T-helper 22 cell (primary cell): ENCODE measurements around the gene P3R3URF.
"Not testable (repeated sequence)": the region's sequence is repeated elsewhere in the genome, so short reads cannot be mapped to it uniquely, and the experiment has no call there.

Source experiments
- DNase-seq: peaks from one replicate; pipeline ENCODE4 v3.0.0-alpha.2; 2020; ENCODE audit warnings: low read depth

P3R3URF gene

DNA sequence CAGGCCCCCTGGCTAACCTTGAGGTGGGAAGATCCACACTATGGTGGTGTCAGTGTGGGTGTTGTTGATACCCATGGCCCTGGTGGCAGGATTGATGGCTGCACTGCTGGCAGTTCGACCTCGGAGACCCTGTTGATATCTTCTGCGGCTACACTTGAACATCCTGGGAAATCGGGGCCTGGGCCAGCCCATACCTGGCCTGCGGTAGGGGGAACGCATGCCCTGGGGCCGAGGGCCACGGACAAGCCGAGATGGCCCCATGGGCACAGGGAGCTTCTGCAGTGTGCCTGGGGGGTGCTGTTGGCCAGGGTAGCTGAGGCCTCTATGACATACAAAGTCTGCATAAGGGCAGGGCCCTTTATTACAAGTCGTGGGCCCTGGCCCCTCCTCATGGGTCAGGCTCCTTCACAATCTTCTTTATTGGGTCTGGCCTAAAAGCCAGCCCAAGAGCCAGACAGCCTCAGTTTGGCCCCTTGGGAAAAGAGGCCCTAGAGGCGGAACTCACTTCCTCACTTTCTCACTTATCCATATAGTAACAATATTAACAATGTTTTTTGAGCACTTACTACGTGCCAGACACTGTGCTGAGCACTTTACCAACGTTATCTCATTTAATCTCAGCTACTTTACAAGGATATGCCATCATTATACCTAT lies at the start of gene P3R3URF:
Gene P3R3URF, minus strand, starts transcription at position 278 of the 655 bp plus-strand sequence. Its CDS starts 17 bp downstream, at position 261.
- DNase-seq: no peak

DNA sequence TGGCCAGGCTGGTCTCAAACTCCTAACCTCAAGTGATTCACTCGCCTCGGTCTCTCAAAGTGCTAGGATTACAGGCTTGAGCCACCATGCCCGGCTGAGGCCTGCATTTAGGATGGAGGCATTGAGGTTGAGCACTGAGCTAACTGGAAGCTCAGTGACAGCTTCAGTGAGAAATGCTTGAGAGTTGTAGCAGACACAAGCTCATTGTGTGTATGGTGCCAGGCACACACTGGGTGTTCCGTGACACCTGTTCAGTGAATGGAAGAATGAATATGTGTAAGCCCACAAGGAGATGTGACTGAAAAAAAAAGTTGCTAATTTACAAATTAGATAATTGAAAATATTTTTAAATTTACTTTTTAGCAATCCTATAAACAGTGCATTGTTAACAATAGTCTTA lies 48.7 kb upstream of the P3R3URF start:
- no peak for DNase-seq

DNA sequence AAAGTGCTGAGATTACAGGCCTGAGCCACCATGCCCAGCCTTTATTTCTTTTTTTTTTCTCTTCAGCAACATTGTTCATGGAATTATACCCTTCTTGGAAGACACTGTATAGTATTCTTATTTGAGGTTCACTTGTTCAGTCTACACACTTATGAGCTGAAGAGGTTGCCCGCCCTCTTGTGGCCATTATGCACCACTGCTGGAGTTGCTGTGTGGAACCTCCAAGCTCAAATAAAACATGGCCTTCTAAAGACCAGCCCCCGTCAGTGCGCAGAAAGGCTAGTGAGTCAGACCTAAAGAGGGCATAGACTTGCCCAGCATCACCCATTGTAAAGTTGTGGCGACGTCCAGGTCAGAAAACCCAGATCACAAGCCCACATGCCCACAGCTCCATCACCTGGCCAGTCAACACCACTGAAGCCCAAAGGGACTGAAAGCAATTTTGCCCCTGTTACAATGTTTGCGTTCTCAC lies 47.2 kb upstream of the P3R3URF start:
- DNase-seq: peak; percentile 17

DNA sequence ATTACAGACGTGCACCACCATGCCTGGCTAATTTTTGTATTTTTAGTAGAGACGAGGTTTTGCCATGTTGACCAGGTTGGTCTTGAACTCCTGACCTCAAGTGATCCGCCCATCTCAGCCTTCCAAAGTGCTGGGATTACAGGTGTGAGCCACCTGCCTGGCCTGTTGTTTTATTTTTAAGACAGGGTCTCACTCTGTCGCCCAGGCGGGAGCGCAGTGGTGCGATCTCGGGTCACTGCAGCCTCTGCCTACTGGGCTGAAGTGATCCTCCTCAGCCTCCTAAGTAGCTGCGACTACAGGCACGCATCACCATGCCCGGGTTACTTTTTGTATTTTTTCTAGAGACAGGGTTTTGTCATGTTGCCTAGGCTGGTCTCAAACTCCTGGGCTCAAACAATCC lies 46.8 kb upstream of the P3R3URF start:
- DNase-seq: not testable (repeated sequence)

DNA sequence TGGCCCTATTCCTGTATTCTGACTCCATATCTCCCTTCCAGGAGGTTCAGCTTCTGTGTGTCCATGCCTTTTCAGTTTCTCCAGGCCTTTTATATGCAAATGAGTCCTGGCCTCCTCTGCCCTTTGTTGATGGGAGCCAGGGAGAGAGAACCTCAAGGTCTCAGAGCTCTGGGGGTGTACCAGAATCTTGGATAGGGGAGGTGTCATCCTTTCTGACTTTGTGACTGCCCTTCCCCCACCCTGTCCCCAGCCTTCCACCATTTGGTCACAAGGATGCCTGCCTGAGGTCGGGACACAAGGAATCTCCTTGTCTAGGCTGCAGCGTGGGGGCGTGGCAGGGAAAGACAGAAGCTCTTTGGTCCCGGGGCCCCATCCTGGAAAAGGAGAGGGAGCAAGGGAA lies 45.5 kb upstream of the P3R3URF start:
- DNase-seq: no peak

DNA sequence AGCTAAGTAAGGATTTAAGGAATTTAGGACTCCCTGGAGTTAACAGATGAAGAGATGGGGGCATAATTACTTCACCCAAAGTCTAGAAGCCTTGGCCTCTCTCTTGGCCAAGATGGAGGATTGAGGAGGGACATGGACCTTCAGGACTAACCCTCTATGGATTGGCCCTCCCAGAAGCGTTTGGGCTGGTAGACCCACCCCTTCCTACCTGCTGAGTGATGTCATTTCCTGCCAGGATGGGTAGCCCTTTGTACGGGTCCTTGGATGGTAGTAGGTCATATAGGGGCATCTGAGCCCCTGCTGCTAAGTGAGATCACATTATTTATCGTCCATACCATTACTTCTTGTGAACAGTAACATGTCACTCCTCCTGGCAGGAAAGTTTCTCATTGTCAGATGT lies 44.5 kb upstream of the P3R3URF start:
- DNase-seq: no peak

DNA sequence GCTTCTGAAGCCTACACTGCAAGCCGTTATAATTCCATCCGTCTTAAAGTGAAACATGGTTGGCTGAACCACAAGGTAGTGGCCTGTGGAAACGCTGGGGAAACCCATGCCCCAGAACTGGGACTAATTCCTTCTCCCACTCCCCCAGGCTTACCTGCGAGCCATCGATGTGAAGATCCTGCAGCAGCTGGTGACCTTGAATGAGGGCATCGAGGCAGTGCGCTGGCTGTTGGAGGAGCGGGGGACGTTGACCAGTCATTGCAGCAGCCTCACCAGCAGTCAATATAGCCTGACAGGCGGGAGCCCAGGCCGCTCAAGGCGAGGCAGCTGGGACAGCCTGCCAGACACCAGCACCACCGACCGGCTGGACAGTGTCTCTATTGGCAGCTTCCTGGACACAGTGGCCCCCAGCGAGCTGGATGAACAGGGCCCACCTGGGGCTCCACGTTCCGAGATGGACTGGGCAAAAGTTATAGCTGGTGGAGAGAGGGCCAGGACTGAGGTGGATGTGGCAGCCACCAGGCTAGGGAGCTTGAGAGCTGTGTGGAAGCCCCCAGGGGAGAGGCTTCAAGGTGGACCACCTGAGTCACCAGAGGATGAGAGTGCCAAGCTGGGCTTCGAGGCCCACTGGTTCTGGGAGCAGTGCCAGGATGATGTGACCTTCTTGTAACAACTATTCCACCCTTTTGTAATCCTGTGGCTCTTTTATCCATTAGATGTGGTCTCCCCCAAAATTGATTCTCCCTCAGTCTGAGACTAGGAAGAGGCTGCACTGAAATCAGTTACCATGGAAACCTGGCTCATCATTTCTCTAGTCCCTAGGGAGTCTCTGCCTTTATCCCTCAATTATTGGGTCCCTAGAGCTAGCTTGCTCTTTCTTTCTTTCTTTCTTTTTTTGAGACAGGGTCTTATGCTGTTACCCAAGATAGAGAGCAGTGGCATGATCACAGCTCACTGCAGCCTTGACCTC lies 43.5 kb upstream of the P3R3URF start:
- no peak for DNase-seq

DNA sequence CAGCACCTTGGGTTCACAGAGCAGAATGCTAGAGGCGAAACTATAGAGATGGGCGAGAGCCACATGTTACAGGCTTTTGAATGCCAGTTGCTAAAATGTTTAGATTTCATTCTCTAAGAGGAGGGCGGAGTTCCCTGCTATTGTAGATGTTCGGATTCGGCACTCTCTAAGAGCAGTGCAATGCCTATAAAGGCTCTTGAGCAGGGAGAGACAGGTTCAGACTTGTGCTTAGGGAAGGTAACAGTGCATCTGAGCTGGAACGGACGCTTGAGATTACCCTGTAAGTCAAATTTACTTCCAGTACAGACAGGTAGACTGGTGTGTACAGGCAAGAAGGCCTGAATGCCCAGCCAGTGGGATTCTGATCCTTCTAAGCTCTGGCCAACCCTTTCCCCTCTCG lies 42.2 kb upstream of the P3R3URF start:
- DNase-seq: no peak

DNA sequence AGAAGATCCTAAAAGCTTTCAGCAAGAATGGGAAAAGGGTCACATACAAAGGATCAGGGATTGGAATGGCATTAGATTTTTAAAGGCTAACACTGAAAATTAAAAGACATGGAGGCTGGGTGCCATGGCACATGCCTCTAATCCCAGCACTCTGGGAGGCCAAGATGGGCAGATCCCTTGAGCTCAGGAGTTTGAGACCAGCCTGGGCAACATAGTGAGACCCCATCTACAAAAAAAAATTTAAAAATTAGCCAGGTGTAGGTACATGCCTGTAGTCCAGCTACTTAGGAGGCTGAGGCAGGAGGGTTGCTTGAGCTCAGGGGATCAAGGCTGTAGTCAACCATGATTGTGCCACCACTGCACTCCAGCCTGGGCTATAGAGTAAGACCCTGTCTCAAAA lies 39.2 kb upstream of the P3R3URF start:
- DNase-seq: no peak

DNA sequence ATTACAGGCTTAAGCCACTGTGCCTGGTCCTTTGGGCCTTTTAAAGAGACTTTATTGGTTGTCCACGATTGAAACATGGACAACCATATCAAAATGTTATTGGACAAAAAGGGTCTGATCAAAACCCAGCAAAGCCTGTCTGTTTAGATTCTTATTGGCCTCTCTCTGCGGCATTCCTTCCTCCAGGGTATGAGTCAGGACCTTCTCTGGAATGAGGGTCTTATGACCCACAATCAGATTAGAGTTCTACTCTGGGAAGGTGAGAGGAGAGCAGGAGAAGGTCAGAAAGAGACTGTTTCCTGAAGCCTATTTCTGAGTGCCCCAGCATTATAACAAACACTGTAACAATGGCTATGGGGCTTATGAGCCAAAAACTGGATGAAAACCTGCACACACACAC lies 34.8 kb upstream of the P3R3URF start:
- DNase-seq: no peak

DNA sequence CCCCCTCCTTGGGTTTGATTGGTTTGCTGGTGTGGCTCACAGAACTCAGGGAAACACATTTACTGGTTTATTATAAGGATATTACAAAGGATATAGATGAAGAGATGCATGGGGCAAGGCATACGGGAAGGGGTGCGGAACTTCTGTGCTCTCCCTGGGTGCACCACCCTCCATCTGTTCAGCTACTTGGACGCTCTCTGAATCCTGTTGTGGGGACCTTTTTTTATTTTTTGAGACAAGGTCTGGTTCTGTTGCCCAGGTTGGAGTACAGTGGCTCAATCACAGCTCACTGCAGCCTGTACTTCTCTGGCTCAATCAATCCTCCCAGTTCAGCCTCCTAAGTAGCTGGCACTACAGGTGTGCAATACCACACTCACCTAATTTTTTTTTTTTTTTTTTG lies 34.3 kb upstream of the P3R3URF start:
- DNase-seq: no peak

DNA sequence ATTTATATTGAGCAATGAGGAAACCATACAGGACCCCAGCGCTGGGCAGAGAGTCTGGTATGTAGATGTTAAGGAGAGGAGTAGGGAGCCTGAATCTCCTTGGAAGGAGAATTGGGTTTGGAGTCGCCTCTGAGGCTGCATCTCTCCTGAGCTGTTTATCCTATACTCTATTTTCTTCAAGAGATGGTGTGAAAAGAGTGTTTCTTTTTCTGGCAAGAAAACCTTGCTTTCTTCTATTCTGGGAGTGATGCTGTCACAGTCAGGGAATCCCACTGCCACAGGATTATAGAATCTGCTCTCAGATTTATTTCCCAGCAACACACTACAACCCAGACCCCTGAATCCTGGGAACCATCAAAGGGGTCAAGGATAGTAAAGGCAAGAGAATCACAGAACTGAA lies 30.1 kb upstream of the P3R3URF start:
- DNase-seq: no peak

DNA sequence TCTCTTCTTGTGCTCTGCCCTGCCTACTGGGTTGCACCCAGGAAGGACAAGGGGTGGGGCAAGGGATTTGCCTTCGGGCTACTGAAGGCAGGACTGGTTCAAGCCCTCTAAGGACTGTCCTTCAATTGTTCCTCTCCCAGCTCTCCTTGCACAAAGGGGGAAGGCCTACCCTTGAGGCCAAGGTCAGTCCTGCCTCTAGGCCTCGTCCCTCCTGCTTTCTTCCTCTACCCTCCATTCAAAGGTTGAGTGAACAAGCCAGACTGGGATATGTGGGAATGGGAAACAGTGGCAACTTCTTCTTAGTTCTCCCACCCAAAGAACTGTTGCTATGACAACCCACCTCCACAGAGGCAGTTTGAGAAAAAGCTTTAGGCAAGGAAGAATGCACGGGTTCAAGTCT lies 29.5 kb upstream of the P3R3URF start:
- DNase-seq: no peak

DNA sequence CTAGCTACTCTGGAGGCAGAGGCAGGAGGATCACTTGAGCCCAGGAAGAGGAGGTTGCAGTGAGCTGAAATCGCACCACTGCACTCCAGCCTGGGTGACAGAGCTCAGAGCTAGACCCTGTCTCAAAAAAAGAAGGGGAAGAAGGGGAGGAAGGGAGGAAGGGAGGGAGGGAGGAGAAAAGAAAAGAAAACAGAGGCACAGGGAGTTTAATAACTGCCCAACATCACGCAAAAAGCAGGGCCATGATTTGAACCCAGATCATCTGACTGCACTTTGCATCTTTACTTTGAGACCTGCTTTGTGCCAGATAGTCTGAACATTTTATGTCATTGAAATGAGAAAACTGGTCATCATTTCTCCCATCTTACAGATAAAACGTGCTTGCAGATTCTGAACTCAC lies 28.9 kb upstream of the P3R3URF start:
- no peak for DNase-seq

DNA sequence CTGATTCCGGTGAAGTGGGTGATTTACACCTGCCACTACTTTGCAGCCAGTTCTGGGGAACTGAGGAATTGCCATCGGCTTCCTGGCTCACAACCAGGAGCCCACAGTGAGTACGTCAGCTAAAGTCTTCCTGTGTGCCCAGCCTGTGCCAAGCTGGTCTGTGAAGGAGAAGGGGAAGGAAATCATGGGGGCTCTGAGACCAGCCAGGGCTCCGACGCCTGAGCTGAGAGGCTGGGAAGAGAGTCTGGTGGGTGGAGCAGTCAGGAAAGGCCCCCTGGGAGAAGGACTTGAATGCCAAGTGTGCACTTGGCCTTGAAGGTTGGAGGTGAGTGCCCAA lies 28.1 kb upstream of the P3R3URF start:
- DNase-seq: no peak

DNA sequence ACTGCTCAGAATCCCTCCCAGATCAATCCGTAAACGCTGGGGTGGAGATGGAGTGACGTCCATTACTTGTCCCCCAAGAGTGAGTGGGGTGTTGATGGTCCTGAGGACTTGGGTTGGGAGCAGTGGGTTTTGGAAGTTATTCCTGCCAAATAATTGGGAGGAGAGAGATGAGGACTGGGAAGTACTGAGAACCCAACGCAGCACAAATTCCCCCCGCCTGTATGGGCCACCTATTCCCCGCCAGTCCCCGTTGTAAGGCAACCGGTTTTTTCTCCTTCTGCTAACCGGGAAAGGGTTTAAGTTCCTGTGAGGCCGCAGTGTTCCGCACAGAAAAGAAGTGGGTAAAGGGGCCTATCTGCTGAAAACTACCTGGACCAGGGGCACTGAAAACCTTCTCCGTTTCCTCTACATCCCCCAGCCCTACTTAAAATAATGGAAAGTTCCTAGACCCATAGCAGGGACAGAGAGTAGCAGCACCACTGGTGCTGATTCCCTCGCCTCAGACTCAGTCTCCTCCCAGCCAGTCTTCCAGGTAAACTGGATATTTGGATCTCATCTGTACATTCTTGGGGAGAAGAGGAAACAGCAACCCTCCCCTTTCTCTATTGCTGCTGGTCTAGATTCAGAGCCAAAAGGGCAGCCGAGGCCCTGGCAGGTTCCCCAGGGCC lies 27.6 kb upstream of the P3R3URF start:
- no peak for DNase-seq

DNA sequence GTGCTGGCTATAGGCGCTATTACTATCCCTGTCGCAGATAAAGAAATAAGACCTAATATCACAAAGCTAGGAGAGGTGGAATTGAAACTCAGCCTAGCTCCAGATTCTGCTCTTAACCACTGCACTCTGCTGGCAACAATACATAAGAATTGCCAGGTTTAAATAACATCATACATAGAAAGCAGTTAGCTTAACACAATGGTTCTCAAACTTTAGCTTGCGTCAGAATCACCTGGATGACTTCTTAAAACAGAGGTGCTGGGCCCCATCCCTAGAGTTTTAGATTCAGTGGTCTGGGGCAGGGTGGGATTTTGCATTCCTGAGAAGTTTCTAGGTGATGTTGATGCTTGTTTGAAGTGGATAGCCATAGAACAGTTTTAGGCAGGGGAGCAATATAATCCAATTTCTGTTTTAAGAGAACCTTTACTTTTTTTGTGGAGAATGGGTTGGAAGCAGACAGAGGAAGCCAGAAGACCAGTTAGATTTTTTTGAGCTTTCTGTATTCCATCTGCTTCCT lies 23.0 kb upstream of the P3R3URF start:
- DNase-seq: no peak

DNA sequence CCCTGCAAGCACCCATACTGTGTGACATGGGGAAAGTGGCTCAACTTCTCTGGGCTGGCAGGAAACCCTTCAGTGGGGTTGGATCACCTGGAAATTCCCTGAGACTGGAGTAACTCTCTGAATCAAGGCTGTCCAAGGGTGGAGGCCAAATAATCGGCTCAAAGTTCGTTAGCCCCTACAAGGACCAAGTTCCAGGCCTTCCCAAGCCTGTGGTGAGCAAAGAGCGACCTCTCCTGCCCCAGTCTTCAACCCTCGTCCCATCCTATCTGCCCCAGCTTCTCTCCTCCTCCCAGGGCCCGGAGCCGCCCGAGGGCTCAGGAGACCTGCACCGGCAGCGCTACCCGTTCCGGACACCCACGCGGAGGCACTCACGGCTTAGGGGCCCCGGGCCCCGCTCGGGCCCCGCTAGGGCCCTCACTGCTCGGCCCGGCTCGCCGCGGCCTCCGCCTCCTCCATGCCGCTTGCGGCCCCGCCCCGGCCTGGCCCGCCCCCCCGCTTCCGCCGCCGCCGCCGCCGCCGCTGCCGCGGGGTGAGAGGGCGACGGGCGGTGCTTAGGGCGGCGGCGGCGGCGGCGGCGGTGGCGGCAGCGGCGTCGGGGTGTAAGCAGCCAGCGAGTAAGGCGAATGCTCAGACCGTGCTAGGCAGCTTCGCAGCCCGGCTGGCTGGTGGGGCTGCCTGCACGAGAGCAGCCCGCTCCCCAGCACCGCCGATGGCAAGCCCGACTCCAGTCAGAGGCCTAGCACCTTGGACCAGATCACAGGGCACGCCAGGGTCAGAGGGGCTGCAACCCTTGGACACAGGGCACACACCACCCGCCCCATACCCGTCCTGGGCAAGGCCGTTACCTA lies 21.9 kb upstream of the P3R3URF start, which contains the start of gene POMGNT1:
Gene POMGNT1, minus strand, starts transcription at position 471 of the 848 bp plus-strand sequence. CDS start 613 bp downstream, outside the sequence.
- DNase-seq: peak; percentile 56

DNA sequence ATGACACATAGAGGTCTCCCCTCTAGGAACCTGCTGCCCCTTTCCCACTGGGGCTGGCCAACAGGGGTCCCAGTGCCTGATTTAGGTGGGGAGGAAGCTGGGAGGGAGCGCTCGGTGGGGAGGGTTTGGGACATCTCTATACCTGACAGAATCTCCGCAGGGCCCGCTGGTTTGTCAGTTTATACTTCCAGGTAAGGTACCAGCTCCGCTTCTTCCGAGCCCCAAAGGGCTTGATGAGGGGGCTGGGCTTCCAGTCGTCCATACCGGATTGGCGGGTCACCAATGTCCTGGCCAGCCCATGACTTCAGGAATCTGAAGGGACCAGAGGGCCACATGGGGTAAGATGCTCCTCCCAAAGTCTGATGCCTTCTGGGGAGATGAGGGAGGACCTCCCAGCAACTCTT lies 21.3 kb upstream of the P3R3URF start:
- no peak for DNase-seq

DNA sequence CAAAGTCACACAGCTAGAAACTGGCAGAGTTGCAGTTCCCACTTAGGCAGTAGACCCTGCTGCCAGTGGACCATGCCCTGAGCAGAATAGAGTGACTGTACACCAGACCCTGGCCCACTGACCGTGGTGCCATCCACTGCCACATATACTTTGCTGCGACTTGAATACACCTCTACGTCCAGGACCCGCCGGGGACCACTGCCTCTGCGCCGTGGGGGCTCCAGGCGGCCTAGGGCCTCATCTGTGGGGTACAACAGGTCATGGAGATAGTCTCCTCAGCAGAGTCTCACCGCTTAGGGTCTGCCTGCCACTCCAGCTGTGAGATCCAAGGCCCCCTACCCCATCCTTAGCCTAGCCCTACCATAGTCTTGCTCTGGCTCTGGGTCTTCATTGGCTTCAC lies 20.3 kb upstream of the P3R3URF start:
- DNase-seq: no peak

DNA sequence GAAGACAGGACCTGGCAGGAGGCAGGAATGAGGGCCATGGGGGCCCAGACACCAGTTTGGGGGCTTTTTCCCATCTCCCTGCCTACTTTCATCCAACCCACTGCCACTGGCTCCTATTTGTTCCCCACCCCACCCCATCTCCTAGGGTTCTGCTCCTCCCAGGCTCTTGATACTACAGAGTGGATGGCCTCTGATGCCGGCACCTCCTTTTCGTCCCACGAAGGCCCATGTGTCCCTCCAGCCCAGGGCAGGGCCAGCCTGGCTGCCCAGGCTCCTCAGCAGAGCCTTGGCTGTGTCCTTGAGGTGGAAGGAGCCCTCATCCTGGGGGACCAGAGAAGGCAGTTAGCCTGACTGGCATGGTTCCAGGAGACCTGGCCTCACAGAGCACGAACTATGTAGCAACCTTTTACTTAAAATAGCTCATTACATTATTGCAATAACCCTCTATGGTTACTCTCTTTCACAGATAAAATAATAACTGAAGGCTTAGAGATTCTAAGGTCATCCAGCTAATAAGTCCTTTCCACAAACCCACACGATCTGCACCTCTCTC lies 18.4 kb upstream of the P3R3URF start:
- no peak for DNase-seq
